H9 (cell line): ENCODE data around the gene DUSP5. TPM values are rescaled to one million over a fixed set of nuclear protein-coding genes. Genes with fewer than 3 reads are reported as not detected.

Experiments used
- DNase-seq: peaks from one replicate; pipeline ENCODE4 v3.0.0-alpha.2; 2017
- H2AFZ ChIP-seq: one replicate; pipeline ENCODE4 v1.6.1; 2013; ENCODE audit warnings: mild to moderate bottlenecking, low read length, control low read depth, moderate library complexity
- H2AK5ac ChIP-seq: 2 replicates; pipeline ENCODE4 v1.6.1; 2013; ENCODE audit warnings: low read length, control low read depth, mixed read lengths; ENCODE audit not compliant: insufficient read length
- H2BK120ac ChIP-seq: one replicate; pipeline ENCODE4 v1.6.1; 2013; ENCODE audit warnings: low read depth, mild to moderate bottlenecking, low read length, control low read depth, inconsistent platforms; ENCODE audit not compliant: poor library complexity, severe bottlenecking
- H2BK12ac ChIP-seq: 2 replicates; pipeline ENCODE4 v1.6.1; 2013; ENCODE audit warnings: low read length, control low read depth, mixed read lengths, low read depth; ENCODE audit not compliant: insufficient read length
- H2BK15ac ChIP-seq: 2 replicates; pipeline ENCODE4 v1.6.1; 2013; ENCODE audit warnings: low read depth, low read length, control low read depth
- H2BK20ac ChIP-seq: one replicate; pipeline ENCODE4 v1.6.1; 2013; ENCODE audit warnings: low read depth, mild to moderate bottlenecking, low read length, control low read depth, inconsistent platforms; ENCODE audit not compliant: poor library complexity, severe bottlenecking
- H2BK5ac ChIP-seq: 2 replicates; pipeline ENCODE4 v1.6.1; 2013; ENCODE audit warnings: low read length, control low read depth, mixed read lengths; ENCODE audit not compliant: insufficient read length
- H3K14ac ChIP-seq: 2 replicates; pipeline ENCODE4 v1.6.1; 2013; ENCODE audit warnings: low read length, control low read depth; ENCODE audit not compliant: insufficient read depth
- H3K18ac ChIP-seq: 2 replicates; pipeline ENCODE4 v1.6.1; 2013; ENCODE audit warnings: low read depth, mild to moderate bottlenecking, mixed read lengths, low read length, control low read depth; ENCODE audit not compliant: insufficient read length
- H3K23ac ChIP-seq: 2 replicates; pipeline ENCODE4 v1.6.1; 2013; ENCODE audit warnings: low read length, control low read depth, mixed read lengths, low read depth; ENCODE audit not compliant: insufficient read length
- H3K23me2 ChIP-seq: 2 replicates; pipeline ENCODE4 v1.6.1; 2013; ENCODE audit warnings: low read depth, mild to moderate bottlenecking, mixed read lengths, low read length, control low read depth; ENCODE audit not compliant: insufficient read length, poor library complexity, severe bottlenecking
- H3K27ac ChIP-seq: 2 replicates; pipeline ENCODE4 v1.5.1; 2013; ENCODE audit warnings: low read length, control low read depth, mixed read lengths, low read depth; ENCODE audit not compliant: insufficient read length
- H3K27me3 ChIP-seq: 2 replicates; pipeline ENCODE4 v1.6.1; 2013; ENCODE audit warnings: low read length, control low read depth, inconsistent platforms; ENCODE audit not compliant: insufficient read depth
- H3K4ac ChIP-seq: 2 replicates; pipeline ENCODE4 v1.6.1; 2013; ENCODE audit warnings: low read depth, mild to moderate bottlenecking, control low read depth, inconsistent platforms, low read length, moderate library complexity
- H3K4me1 ChIP-seq: 2 replicates; pipeline ENCODE4 v1.6.1; 2013; ENCODE audit warnings: low read length, control low read depth, inconsistent platforms; ENCODE audit not compliant: insufficient read depth
- H3K4me2 ChIP-seq: 2 replicates; pipeline ENCODE4 v1.6.1; 2013; ENCODE audit warnings: low read length, control low read depth, mixed read lengths; ENCODE audit not compliant: insufficient read length, insufficient read depth
- H3K56ac ChIP-seq: 2 replicates; pipeline ENCODE4 v1.6.1; 2013; ENCODE audit warnings: low read depth, mild to moderate bottlenecking, mixed read lengths, low read length, control low read depth; ENCODE audit not compliant: insufficient read length
- H3K79me1 ChIP-seq: 2 replicates; pipeline ENCODE4 v1.6.1; 2013; ENCODE audit warnings: low read depth, mild to moderate bottlenecking, moderate library complexity, low read length, control low read depth, inconsistent platforms; ENCODE audit not compliant: insufficient read depth, poor library complexity, severe bottlenecking
- H3K79me2 ChIP-seq: 2 replicates; pipeline ENCODE4 v1.6.1; 2013; ENCODE audit warnings: low read length, control low read depth, inconsistent platforms; ENCODE audit not compliant: insufficient read depth
- H3K9ac ChIP-seq: 2 replicates; pipeline ENCODE4 v1.6.1; 2013; ENCODE audit warnings: low read length, control low read depth, mixed read lengths; ENCODE audit not compliant: insufficient read length; ENCODE audit errors: extremely low read depth
- H3K9me3 ChIP-seq: one replicate; pipeline ENCODE4 v1.6.1; 2013; ENCODE audit warnings: low read depth, low read length, inconsistent platforms; ENCODE audit not compliant: control insufficient read depth
- H3T11ph ChIP-seq: one replicate; pipeline ENCODE4 v1.6.1; 2013; ENCODE audit warnings: mild to moderate bottlenecking, low read length, control low read depth, inconsistent platforms
- H4K20me1 ChIP-seq: one replicate; pipeline ENCODE4 v1.6.1; 2013; ENCODE audit not compliant: control insufficient read depth, insufficient read length, insufficient read depth
- H4K5ac ChIP-seq: 2 replicates; pipeline ENCODE4 v1.6.1; 2013; ENCODE audit warnings: low read depth, mild to moderate bottlenecking, mixed read lengths, low read length, control low read depth; ENCODE audit not compliant: insufficient read length
- H4K8ac ChIP-seq: replicated peaks from 2 replicates; pipeline ENCODE4 v1.6.1; 2013; ENCODE audit warnings: low read length, control low read depth, mixed read lengths, low read depth; ENCODE audit not compliant: insufficient read length
- H4K91ac ChIP-seq: 2 replicates; pipeline ENCODE4 v1.6.1; 2013; ENCODE audit warnings: low read depth, mild to moderate bottlenecking, moderate library complexity, mixed read lengths, low read length, control low read depth; ENCODE audit not compliant: insufficient read length
- H3K27ac Mint-ChIP-seq, 3 experiments: 2 replicates in 2 of 3; 3 replicates in 1 of 3; pipeline ENCODE4 v1.8.0; 2020 to 2021; ENCODE audit warnings: mixed read lengths in 3 of 3, mild to moderate bottlenecking in 1 of 3, moderate library complexity in 1 of 3
- H3K27me3 Mint-ChIP-seq: 2 replicates; pipeline ENCODE4 v1.8.0; 2021; ENCODE audit warnings: low read depth, mild to moderate bottlenecking, moderate library complexity, mixed read lengths
- H3K36me3 Mint-ChIP-seq, 3 experiments: 2 replicates in 2 of 3; 3 replicates in 1 of 3; pipeline ENCODE4 v1.8.0; 2020 to 2021; ENCODE audit warnings: low read depth in 3 of 3, mixed read lengths in 3 of 3; ENCODE audit not compliant: insufficient read depth in 1 of 3
- H3K4me1 Mint-ChIP-seq, 2 experiments: 2 replicates each; pipeline ENCODE4 v1.8.0; 2020; ENCODE audit warnings: mixed read lengths in 2 of 2
- H3K4me3 Mint-ChIP-seq, 2 experiments: 2 replicates in 1 of 2; 3 replicates in 1 of 2; pipeline ENCODE4 v1.8.0; 2020 to 2021; ENCODE audit warnings: mild to moderate bottlenecking in 2 of 2, mixed read lengths in 2 of 2, moderate library complexity in 1 of 2
- H3K9me3 Mint-ChIP-seq, 2 experiments: 2 replicates in 1 of 2; 3 replicates in 1 of 2; pipeline ENCODE4 v1.8.0; 2020; ENCODE audit warnings: mild to moderate bottlenecking in 2 of 2, mixed read lengths in 2 of 2, moderate library complexity in 1 of 2
- CTCF ChIP-seq: fragments of 200-600 bp; sonication (generic); conservative IDR thresholded peaks from 3 replicates; pipeline ENCODE4 v1.8.0; 2021; ENCODE audit warnings: antibody characterized with exemption, mild to moderate bottlenecking
- WGBS: extraction: QIAGEN DNeasy Blood & Tissue Kit; methylation state at CpG from one replicate; pipeline ENCODE4 v1.1.7; 2013; ENCODE audit warnings: missing lambda C conversion rate, low lambda C conversion rate, mixed read lengths; ENCODE audit not compliant: insufficient read length; ENCODE audit errors: extremely low coverage; 5-methylcytosine and 5-hydroxymethylcytosine counted together
- total RNA-seq: library from RNA; stranded (reverse); gene quantifications from 2 replicates; pipeline ENCODE4 v1.2.1, GENCODE V29; 2021

The DUSP5 gene
- total RNA-seq, 1 experiment from 2014 or later, result 29.3 TPM

DNA sequence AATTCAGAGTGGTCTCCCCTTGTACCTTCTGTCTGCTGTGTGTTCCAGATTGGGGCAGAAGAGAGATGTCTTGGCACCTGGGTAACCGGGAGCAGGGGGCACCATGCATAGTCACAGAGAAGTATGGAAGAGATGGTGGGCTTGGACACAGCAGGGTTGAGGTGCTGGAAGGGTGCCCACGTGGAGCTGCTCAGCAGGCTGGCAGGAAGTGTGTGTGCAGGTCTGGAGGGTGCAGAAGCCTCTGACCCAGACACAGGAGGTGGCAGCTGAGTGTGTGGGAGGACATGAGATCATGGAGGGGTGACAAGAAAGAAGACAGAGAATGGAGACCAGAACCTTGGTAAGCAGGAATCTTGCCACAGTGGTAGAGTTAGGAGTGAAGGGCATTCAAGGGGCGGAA is 42.3 kb upstream of the DUSP5 start:
- no peak overlapping the region for H2BK20ac ChIP-seq

More for the DNA sequence above, 42.3 kb upstream of the DUSP5 start:
- Histone ChIP-seq H3K23ac (no peak overlapping the region), H3K23me2 (no peaks in the 10 kb centered on the region), H4K20me1 (no peaks in the 10 kb centered on the region), H2BK15ac (no peak overlapping the region), H3K4ac (no peak overlapping the region), H3K27me3 (no peaks in the 10 kb centered on the region), H4K5ac (no peak overlapping the region), H4K8ac (no peak overlapping the region), H3K9ac (no peak overlapping the region), H3K14ac (no peak overlapping the region; the same call in 1 of the 2 replicates), H3K56ac (no peak overlapping the region), H2BK5ac (no peak overlapping the region), H3K4me2 (no peak overlapping the region), H2AK5ac (no peak overlapping the region), H2BK120ac (no peak overlapping the region), H3K18ac (no peak overlapping the region), H3K27ac (no peak overlapping the region), H2AFZ (no peak overlapping the region), H4K91ac (no peak overlapping the region), H3T11ph (no peak overlapping the region), H3K9me3 (no peaks in the 10 kb centered on the region), H2BK12ac (no peak overlapping the region), H3K79me1 (no peaks in the 10 kb centered on the region), H3K79me2 (no peaks in the 10 kb centered on the region), H3K4me1 (no peaks in the 10 kb centered on the region)
- Mint-ChIP-seq H3K4me1 (0 out of 4 replicates have a peak, but pooled peaks cover 0 to 3% of the 10 kb centered on the region in 2 experiments), H3K36me3 (no peaks in the 10 kb centered on the region), H3K27me3 (peaks cover 2% of the 10 kb centered on the region), H3K27ac (0 out of 7 replicates have a peak overlapping the region, but pooled peaks of 1 of the 3 experiments have one; percentile 25), H3K4me3 (no peak overlapping the region), H3K9me3 (no peaks in the 10 kb centered on the region; a peak in 1 of 5 replicates)
- no CpG with 5 or more reads among the region's 3 CpGs for WGBS
- DNase-seq, result no peak
- no peak for TF ChIP-seq CTCF
